AG04450 (cell line): Measurements from ENCODE around the gene IDI1. TPM values are rescaled to one million over a fixed set of nuclear protein-coding genes. Genes with fewer than 3 reads are reported as not detected.

Experiments
- CTCF ChIA-PET: fragments of 300-600, 350-600 bp; formaldehyde crosslinking; extraction: SDS; loops from one replicate; lab custom pipeline; 2022; ENCODE audit warnings: antibody characterized with exemption, inconsistent platforms; lab: Charles Lee
- POLR2A ChIA-PET: fragments of 350-600 bp; formaldehyde crosslinking; extraction: SDS; loops from one replicate; lab custom pipeline; 2021; ENCODE audit warnings: antibody characterized with exemption, inconsistent platforms; lab: Yijun Ruan, JAX
- DNase-seq: peaks from one replicate; pipeline ENCODE4 v3.0.0-alpha.2; 2011; ENCODE audit warnings: low read depth, low spot score
- H3K27ac ChIP-seq: one replicate; pipeline ENCODE4 v1.5.1; 2012; ENCODE audit warnings: low read depth, low read length, control low read depth
- H3K27me3 ChIP-seq: one replicate; pipeline ENCODE4 v1.6.0; 2012; ENCODE audit warnings: low read length; ENCODE audit not compliant: control insufficient read depth, insufficient read depth
- H3K4me3 ChIP-seq: 2 replicates; pipeline ENCODE4 v1.5.1; 2011; ENCODE audit warnings: mild to moderate bottlenecking, low read depth, low read length, control low read depth
- H3K9me3 ChIP-seq: 2 replicates; pipeline ENCODE4 v1.5.1; 2012; ENCODE audit warnings: low read length; ENCODE audit not compliant: control insufficient read depth, insufficient read depth
- CTCF ChIP-seq: IDR thresholded peaks from 2 replicates; pipeline ENCODE4 v1.5.1; 2011; ENCODE audit warnings: low read depth, low read length, control low read depth, inconsistent platforms
- polyA plus RNA-seq: library from polyadenylated mRNA; depleted of rRNA; stranded (reverse); fragments of >200 nt; gene quantifications from 2 replicates; pipeline ENCODE4 v1.2.3, GENCODE V29; 2011

The IDI1 gene
- polyA plus RNA-seq, 1 experiment: 37.6 TPM

DNA sequence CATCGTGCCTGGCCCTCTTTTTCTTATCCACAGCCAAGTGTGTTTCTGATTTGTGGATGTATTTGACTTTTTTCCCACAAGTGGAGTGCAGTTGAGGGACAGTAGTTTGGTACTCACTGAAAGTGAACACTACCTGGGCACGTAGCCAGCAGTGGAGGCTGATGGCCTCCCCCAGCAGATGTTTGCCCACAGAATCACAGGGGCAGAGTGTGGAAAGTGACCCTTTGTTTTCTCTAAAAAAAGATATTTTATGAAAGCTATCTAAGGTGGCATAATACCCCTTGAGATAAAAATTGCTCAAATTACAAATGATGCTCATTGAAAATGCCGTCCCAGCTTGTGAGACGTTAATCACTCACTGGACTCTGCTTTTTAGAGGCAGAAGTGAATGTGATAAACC lies 36.3 kb upstream of the IDI1 start:
- Histone ChIP-seq H3K4me3 (no peak overlapping the region), H3K27me3 (no peaks in the 10 kb centered on the region), H3K9me3 (no peaks in the 10 kb centered on the region), H3K27ac (no peak overlapping the region)
- ChIA-PET POLR2A (no interaction called here), CTCF (no interaction called here)
- no peak for DNase-seq
- no peak for TF ChIP-seq CTCF

- Histone ChIP-seq H3K27me3 (no peaks in the 10 kb centered on the region), H3K27ac (peak overlapping the region; percentile 21), H3K9me3 (no peaks in the 10 kb centered on the region), H3K4me3 (no peak overlapping the region)
- no peak for DNase-seq
- ChIA-PET POLR2A (no interaction called here), CTCF (interaction anchor here (1.5 kb wide), 1 partner anchor 27 kb away, joined by 4 read pairs; no protein-coding TSS in a partner anchor)
- TF ChIP-seq CTCF: no peak
Observed at GRCh38 chr10:1084011-1084950, 35.4 kb upstream of the IDI1 start.

DNA sequence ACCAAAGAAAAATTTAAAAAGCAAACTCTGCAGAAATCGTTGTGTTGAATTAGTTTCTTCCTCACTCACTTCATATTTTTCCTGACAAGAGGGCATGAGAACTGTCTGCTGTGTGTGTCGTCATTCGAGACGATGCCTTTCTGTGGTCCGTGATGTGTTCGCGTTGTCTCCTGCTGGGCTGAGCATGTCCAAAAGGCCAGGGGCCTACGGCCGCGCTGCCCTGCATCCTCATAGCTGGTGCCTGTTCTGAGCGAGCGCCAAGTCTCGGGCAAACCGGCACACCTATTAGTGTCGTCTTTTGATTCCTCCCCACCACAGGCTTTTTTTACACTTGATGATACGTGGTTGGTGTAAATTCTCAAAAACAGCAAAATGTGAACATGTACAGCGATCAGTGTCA lies 34.7 kb upstream of the IDI1 start:
- Histone ChIP-seq H3K27me3 (no peaks in the 10 kb centered on the region), H3K4me3 (no peak overlapping the region), H3K27ac (no peak overlapping the region), H3K9me3 (no peaks in the 10 kb centered on the region)
- DNase-seq: no peak
- CTCF ChIA-PET: interaction anchor here (1.5 kb wide), 1 partner anchor 27 kb away, joined by 4 read pairs; no protein-coding TSS in a partner anchor
- POLR2A ChIA-PET: no interaction called here
- no peak for TF ChIP-seq CTCF

DNA sequence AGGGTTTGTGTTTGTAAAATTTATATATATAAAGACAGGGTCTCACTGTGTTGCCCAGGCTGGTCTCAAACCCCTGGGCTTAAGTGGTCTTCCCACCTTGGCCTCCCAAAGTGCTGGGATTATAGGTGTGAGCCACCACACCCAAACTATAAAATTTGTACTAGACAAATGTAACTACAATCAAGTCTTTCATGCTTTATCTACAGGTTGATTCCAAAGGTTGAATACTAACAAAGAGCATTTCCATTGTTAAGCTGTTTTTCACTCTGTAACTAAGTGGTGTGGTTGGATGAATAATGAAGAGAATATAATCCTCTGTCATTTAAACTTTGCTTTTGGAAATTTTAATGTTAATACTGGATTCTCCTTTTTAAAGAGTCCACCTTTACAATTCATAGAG lies 29.7 kb upstream of the IDI1 start:
- Histone ChIP-seq H3K4me3 (no peak overlapping the region), H3K9me3 (no peaks in the 10 kb centered on the region), H3K27me3 (no peaks in the 10 kb centered on the region), H3K27ac (no peak overlapping the region)
- TF ChIP-seq CTCF: no peak
- DNase-seq: no peak
- ChIA-PET CTCF (no interaction called here), POLR2A (no interaction called here)

- DNase-seq: no peak
- ChIA-PET CTCF (no interaction called here), POLR2A (no interaction called here)
- TF ChIP-seq CTCF: peak; percentile 23; the same call in 1 of the 2 replicates
- no peaks in the 10 kb centered on the region for H3K27me3 ChIP-seq
- no peaks in the 10 kb centered on the region for H3K9me3 ChIP-seq
- no peak overlapping the region for H3K27ac ChIP-seq
- no peak overlapping the region for H3K4me3 ChIP-seq
Observed at GRCh38 chr10:1074748-1075308, 25.9 kb upstream of the IDI1 start.
